Tibial artery (tissue), 4 donors: ENCODE results near the gene POLE3.

Source experiments
- DNase-seq, 2 donors: peaks; one replicate each; pipeline ENCODE4 v3.0.0-alpha.2; 2019
- H3K27ac ChIP-seq, 2 donors: fragments of 200-600 bp; sonication (generic) in 1 of 2; 1 replicate in 1 of 2; 2 replicates in 1 of 2; pipeline ENCODE4 v1.5.1; 2018 to 2019; ENCODE audit warnings: mild to moderate bottlenecking in 1 of 2
- H3K27me3 ChIP-seq, 2 donors: fragments of 200-600 bp; sonication (generic) in 1 of 2; one replicate each; pipeline versions ENCODE4 v1.5.1 to v1.6.0; 2016 to 2019
- H3K36me3 ChIP-seq, 3 donors: fragments of 200-600 bp; sonication (generic) in 2 of 3; one replicate each; pipeline ENCODE4 v1.5.1; 2016 to 2019; ENCODE audit warnings: mild to moderate bottlenecking in 2 of 3
- H3K4me1 ChIP-seq, 4 donors: fragments of 200-600 bp; sonication (generic) in 2 of 4; 1 replicate in 3 of 4; 2 replicates in 1 of 4; pipeline ENCODE4 v1.5.1; 2016 to 2019
- H3K4me3 ChIP-seq, 2 donors: fragments of 200-600 bp; sonication (generic) in 1 of 2; 1 replicate in 1 of 2; 2 replicates in 1 of 2; pipeline ENCODE4 v1.5.1; 2018 to 2019; ENCODE audit warnings: mild to moderate bottlenecking in 2 of 2
- H3K9me3 ChIP-seq, 3 donors: fragments of 200-600 bp; sonication (generic) in 1 of 3; one replicate each; pipeline ENCODE4 v1.5.1; 2016 to 2019
- CTCF ChIP-seq, 2 experiments: fragments of 200-600 bp in 1 of 2; fragments of 450-650 bp in 1 of 2; IDR thresholded peaks; one replicate each; pipeline ENCODE4 v1.5.1; 2017 to 2019; ENCODE audit warnings: antibody characterized with exemption in 2 of 2, mild to moderate bottlenecking in 1 of 2, moderate library complexity in 1 of 2
- intact Hi-C: fragments of 100-400 bp; cut with DNase I; formaldehyde crosslinking; loops from one replicate; pipeline ENCODE4 v1.15.0; 2023; ENCODE audit warnings: low total_unique reads

POLE3 gene

DNA sequence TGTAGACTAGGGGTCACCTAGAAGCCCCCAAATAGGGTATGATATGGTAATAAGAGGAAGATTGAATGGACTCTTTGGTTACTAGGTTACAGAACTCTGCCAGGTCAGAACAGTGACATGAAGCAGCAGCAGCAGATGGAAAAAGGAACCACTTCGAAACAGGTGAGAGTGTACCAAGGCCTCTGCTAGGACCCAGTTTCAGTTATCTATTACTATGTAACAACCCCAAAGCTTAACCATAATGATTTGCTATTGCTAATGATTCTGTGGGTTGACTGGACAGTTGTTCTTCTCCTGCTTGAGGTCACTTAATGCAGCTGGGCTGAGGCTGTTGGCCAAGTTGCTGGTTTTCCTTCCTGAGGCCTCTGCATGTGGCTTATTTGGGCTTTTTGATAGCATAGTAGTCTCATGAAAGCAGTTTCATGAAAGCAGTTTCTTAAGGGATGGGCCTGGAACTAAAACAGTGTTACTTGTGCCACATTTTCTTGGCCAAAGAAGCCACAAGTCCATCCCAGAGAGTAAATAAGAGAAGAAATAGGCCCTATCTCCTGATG, 17.7 kb upstream of the POLE3 start:
- Histone ChIP-seq H3K4me1 (no peaks in the 10 kb centered on the region), H3K27ac (no peak overlapping the region), H3K9me3 (no peaks in the 10 kb centered on the region), H3K36me3 (no peaks in the 10 kb centered on the region), H3K4me3 (no peak overlapping the region), H3K27me3 (peaks cover 0 to 4% of the 10 kb centered on the region in 2 donors)
- intact Hi-C loops: loop anchor here (10.0 kb wide), 1 partner anchor 367 kb away; no protein-coding TSS in a partner anchor
- no peak for DNase-seq
- TF ChIP-seq CTCF (IDR thresholded peaks at IDR 0.05): no peak

DNA sequence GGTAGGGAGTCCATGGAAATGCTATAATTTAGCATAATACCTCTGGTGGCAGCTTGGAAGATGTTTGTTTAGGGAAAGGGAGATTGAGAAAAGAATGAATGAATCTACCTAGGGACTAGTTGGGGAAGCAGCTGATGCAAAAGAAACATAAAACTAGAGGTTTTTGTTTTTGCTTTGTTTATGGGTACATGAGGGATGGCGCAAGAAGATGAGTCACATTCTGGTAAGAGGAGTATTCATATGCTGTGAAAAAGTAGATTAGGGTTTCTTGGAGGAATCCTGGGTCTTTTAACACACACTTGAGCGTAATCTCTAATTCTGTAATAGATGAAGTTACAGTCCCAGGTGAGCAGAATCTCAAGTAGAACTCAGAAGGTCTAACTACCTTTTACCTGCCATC, 17.2 kb upstream of the POLE3 start:
- H3K4me1 ChIP-seq: no peaks in the 10 kb centered on the region
- TF ChIP-seq CTCF (IDR thresholded peaks at IDR 0.05): no peak
- H3K27ac ChIP-seq: no peak overlapping the region
- DNase-seq: no peak
- intact Hi-C loops: loop anchor here (10.0 kb wide), 1 partner anchor 367 kb away; no protein-coding TSS in a partner anchor
- no peaks in the 10 kb centered on the region for H3K9me3 ChIP-seq
- H3K4me3 ChIP-seq: no peak overlapping the region
- no peaks in the 10 kb centered on the region for H3K36me3 ChIP-seq
- peaks cover 0 to 4% of the 10 kb centered on the region in 2 donors for H3K27me3 ChIP-seq

GRCh38 chr9:113426701-113427100, 16.2 kb upstream of the POLE3 start:
- H3K4me1 ChIP-seq: no peaks in the 10 kb centered on the region
- no peak overlapping the region for H3K4me3 ChIP-seq
- DNase-seq: no peak
- TF ChIP-seq CTCF (IDR thresholded peaks at IDR 0.05): no peak
- intact Hi-C loops: loop anchor here (10.0 kb wide), 1 partner anchor 368 kb away; no protein-coding TSS in a partner anchor
- no peaks in the 10 kb centered on the region for H3K36me3 ChIP-seq
- no peak overlapping the region for H3K27ac ChIP-seq
- H3K27me3 ChIP-seq: peaks cover 0 to 4% of the 10 kb centered on the region in 2 donors
- H3K9me3 ChIP-seq: no peaks in the 10 kb centered on the region

- Histone ChIP-seq H3K4me3 (no peak overlapping the region), H3K27me3 (peaks cover 0 to 4% of the 10 kb centered on the region in 2 donors), H3K36me3 (no peaks in the 10 kb centered on the region), H3K27ac (no peak overlapping the region), H3K4me1 (no peaks in the 10 kb centered on the region), H3K9me3 (no peaks in the 10 kb centered on the region)
- no peak for DNase-seq
- TF ChIP-seq CTCF (IDR thresholded peaks at IDR 0.05): no peak
- intact Hi-C loops: loop anchor here (10.0 kb wide), 1 partner anchor 370 kb away; no protein-coding TSS in a partner anchor
These were observed 14.6 kb upstream of the POLE3 start for GRCh38 chr9:113425072-113425471.

- Histone ChIP-seq H3K9me3 (no peaks in the 10 kb centered on the region), H3K4me3 (no peak overlapping the region), H3K27ac (no peak overlapping the region), H3K4me1 (no peaks in the 10 kb centered on the region), H3K36me3 (no peaks in the 10 kb centered on the region), H3K27me3 (peaks cover 0 to 4% of the 10 kb centered on the region in 2 donors)
- no peak for TF ChIP-seq CTCF (IDR thresholded peaks at IDR 0.05)
- intact Hi-C loops: loop anchor here (10.0 kb wide), 1 partner anchor 373 kb away; no protein-coding TSS in a partner anchor
- no peak for DNase-seq
These were observed 11.3 kb upstream of the POLE3 start for GRCh38 chr9:113421726-113422125.
